ENCODE results near the gene PADI3.

The PADI3 gene

GRCh38 chr1:17232759-17233661 lies 15.9 kb upstream of the PADI3 start:
- Histone ChIP-seq H3K27ac (no peak overlapping the region), H3K4me3 (no peak overlapping the region)
- TF ChIP-seq CTCF (IDR thresholded peaks at IDR 0.05) = no peak
- DNase-seq (ENCODE audit: low spot score) = no peak

- TF ChIP-seq CTCF (IDR thresholded peaks at IDR 0.05) = no peak
- DNase-seq (ENCODE audit: low spot score) = no peak
- Histone ChIP-seq H3K27ac (no peak overlapping the region), H3K4me3 (no peak overlapping the region)
Observed at GRCh38 chr1:17233675-17234320, 15.1 kb upstream of the PADI3 start.

GRCh38 chr1:17234405-17234804 lies 14.5 kb upstream of the PADI3 start:
- no peak for TF ChIP-seq CTCF (IDR thresholded peaks at IDR 0.05)
- DNase-seq (ENCODE audit: low spot score) = no peak
- Histone ChIP-seq H3K4me3 (no peak overlapping the region), H3K27ac (no peak overlapping the region)

GRCh38 chr1:17235135-17235885 lies 13.6 kb upstream of the PADI3 start:
- TF ChIP-seq CTCF (IDR thresholded peaks at IDR 0.05) = no peak
- no peak for DNase-seq (ENCODE audit: low spot score)
- Histone ChIP-seq H3K4me3 (no peak overlapping the region), H3K27ac (no peak overlapping the region)

- peak; percentile 82 for TF ChIP-seq CTCF (IDR thresholded peaks at IDR 0.05)
- DNase-seq (ENCODE audit: low spot score) = peak; percentile 80
- Histone ChIP-seq H3K27ac (no peak overlapping the region), H3K4me3 (no peak overlapping the region)
Observed at GRCh38 chr1:17236779-17237560, 11.9 kb upstream of the PADI3 start.

- no peak overlapping the region for H3K4me3 ChIP-seq
- no peak overlapping the region for H3K27ac ChIP-seq
- no peak for DNase-seq (ENCODE audit: low spot score)
- TF ChIP-seq CTCF (IDR thresholded peaks at IDR 0.05) = no peak
Observed at GRCh38 chr1:17237561-17237903, 11.4 kb upstream of the PADI3 start.
